Measurements from ENCODE around the gene LRIG1.

LRIG1 gene

DNA sequence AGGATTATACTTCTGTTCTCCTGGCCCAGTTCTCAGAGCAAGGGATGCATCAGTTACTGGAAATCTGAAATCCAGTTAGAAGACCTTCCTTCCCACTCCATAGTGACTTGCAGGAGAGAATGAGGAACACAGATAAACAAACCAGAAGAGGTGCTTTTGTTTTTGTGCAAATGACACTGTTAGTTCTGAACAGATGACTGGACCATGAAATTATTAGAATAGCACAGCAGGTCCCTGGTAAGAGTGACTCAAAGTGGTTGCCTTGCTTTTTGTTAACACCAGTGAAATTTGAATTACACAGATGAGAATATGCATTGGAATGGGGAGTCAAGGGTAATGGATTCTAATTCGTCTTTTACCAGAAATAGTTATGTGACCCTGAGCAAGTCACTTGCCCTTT is 30.4 kb upstream of the LRIG1 start:
- no peak overlapping the region for H3K9ac ChIP-seq (ENCODE audit: low read length)
- no peaks in the 10 kb centered on the region for H3K36me3 ChIP-seq (ENCODE audit: insufficient read depth, low read length)
- H3K4me3 ChIP-seq (ENCODE audit: low read depth in 1 of 2, low read length in 2 of 2), result no peak overlapping the region
- H3K27me3 ChIP-seq (ENCODE audit: control insufficient read depth in 1 of 2, insufficient read depth in 2 of 2, low read length in 2 of 2), result no peaks in the 10 kb centered on the region
- H3K4me1 ChIP-seq (ENCODE audit: insufficient read depth, low read length), result no peaks in the 10 kb centered on the region
- H3K9me3 ChIP-seq (ENCODE audit: low read length), result no peaks in the 10 kb centered on the region
- no peak overlapping the region for H3K27ac ChIP-seq (ENCODE audit: low read depth, low read length)

DNA sequence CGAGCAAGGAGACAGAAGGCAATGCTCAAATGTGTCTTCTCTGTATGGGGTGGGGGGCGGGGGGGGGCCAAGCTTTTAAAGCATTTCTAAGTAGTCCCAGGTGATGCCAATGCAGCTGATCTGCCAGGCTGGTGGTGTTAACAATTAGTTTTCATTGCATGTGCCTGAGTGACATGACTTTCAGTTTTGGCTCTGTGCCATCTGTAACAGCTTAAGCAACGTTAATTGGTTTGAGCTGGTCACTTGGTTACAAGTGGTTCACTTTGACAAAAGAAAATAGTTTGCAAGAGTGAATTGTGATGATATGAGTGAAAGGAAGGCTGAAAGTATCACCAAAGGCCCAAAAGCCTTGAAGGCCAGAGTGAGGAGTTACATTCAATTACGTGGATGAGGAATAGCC is 26.4 kb upstream of the LRIG1 start:
- Histone ChIP-seq H3K4me1 (ENCODE audit: insufficient read depth, low read length) (no peaks in the 10 kb centered on the region), H3K9me3 (ENCODE audit: low read length) (no peaks in the 10 kb centered on the region), H3K27me3 (ENCODE audit: control insufficient read depth in 1 of 2, insufficient read depth in 2 of 2, low read length in 2 of 2) (no peaks in the 10 kb centered on the region), H3K9ac (ENCODE audit: low read length) (no peak overlapping the region), H3K4me3 (ENCODE audit: low read depth in 1 of 2, low read length in 2 of 2) (no peak overlapping the region), H3K27ac (ENCODE audit: low read depth, low read length) (no peak overlapping the region), H3K36me3 (ENCODE audit: insufficient read depth, low read length) (no peaks in the 10 kb centered on the region)

DNA sequence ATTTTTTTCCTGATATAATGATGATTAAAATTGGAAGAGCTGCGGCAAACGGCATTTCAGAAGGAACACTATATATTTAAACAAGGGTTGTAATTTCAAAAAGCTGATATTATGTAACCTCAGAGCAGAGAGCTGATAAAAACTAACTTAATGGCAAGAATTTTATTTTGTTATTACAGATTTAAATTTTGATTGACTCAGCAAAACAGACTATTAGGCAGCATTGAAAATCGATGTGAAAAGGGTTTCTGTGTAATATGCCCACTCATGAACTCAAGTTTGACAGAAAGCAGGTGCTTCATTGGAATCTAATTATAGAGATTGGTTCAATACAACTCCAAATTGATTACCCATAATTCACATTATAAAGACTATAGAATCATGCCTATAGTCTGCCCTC is 24.9 kb upstream of the LRIG1 start:
- Histone ChIP-seq H3K27me3 (ENCODE audit: control insufficient read depth in 1 of 2, insufficient read depth in 2 of 2, low read length in 2 of 2) (no peaks in the 10 kb centered on the region), H3K4me3 (ENCODE audit: low read depth in 1 of 2, low read length in 2 of 2) (no peak overlapping the region), H3K4me1 (ENCODE audit: insufficient read depth, low read length) (no peaks in the 10 kb centered on the region), H3K9me3 (ENCODE audit: low read length) (no peaks in the 10 kb centered on the region), H3K9ac (ENCODE audit: low read length) (no peak overlapping the region), H3K27ac (ENCODE audit: low read depth, low read length) (no peak overlapping the region), H3K36me3 (ENCODE audit: insufficient read depth, low read length) (no peaks in the 10 kb centered on the region)

DNA sequence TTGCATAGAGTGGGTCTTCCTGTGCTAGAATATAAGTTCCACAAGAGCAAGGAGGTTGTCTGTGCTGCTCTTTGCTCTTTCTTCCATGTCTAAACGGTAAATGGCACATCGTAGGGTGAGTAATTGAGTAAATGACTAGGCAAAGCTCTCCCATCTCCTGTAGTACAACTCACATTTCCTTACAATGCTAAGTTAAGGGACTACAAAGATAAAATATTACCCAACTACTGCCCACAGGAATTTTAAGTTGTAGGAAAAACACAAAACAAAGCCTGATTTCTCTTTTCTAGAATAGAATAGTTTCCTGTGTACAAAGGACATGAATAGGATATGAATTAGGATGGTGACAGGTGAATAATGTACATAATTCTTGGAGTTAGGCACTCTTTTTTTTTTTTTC is 19.9 kb upstream of the LRIG1 start:
- no peaks in the 10 kb centered on the region for H3K4me1 ChIP-seq (ENCODE audit: insufficient read depth, low read length)

DNA sequence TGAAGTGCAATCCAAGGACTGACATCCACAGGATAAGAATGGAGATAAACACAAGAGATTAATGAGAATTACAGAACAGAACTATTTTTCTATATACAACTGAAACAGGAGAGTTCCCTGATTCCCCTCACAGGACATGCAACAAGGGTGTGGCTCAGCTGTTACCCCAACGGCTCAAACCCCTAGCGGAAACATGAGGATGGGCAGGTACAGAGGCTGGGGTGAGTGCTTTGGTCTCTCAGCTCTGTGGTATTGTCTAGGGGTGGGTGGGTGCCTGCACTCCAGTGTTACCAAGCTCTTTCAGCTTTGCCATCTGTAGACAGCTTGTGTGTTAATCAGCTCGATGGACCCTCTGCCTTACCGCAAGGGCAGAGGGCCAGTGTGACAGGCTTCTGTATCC is 17.8 kb upstream of the LRIG1 start:
- no peak overlapping the region for H3K4me3 ChIP-seq (ENCODE audit: low read depth in 1 of 2, low read length in 2 of 2)
- H3K27ac ChIP-seq (ENCODE audit: low read depth, low read length), result no peak overlapping the region
- H3K9ac ChIP-seq (ENCODE audit: low read length), result no peak overlapping the region
- H3K4me1 ChIP-seq (ENCODE audit: insufficient read depth, low read length), result no peaks in the 10 kb centered on the region
- H3K9me3 ChIP-seq (ENCODE audit: low read length), result no peaks in the 10 kb centered on the region
- no peaks in the 10 kb centered on the region for H3K36me3 ChIP-seq (ENCODE audit: insufficient read depth, low read length)
- no peaks in the 10 kb centered on the region for H3K27me3 ChIP-seq (ENCODE audit: control insufficient read depth in 1 of 2, insufficient read depth in 2 of 2, low read length in 2 of 2)

More for the DNA sequence above, 19.9 kb upstream of the LRIG1 start:
- H3K9ac ChIP-seq (ENCODE audit: low read length), result no peak overlapping the region
- no peaks in the 10 kb centered on the region for H3K36me3 ChIP-seq (ENCODE audit: insufficient read depth, low read length)
- H3K27ac ChIP-seq (ENCODE audit: low read depth, low read length), result no peak overlapping the region
- no peaks in the 10 kb centered on the region for H3K27me3 ChIP-seq (ENCODE audit: control insufficient read depth in 1 of 2, insufficient read depth in 2 of 2, low read length in 2 of 2)
- no peaks in the 10 kb centered on the region for H3K9me3 ChIP-seq (ENCODE audit: low read length)
- no peak overlapping the region for H3K4me3 ChIP-seq (ENCODE audit: low read depth in 1 of 2, low read length in 2 of 2)

DNA sequence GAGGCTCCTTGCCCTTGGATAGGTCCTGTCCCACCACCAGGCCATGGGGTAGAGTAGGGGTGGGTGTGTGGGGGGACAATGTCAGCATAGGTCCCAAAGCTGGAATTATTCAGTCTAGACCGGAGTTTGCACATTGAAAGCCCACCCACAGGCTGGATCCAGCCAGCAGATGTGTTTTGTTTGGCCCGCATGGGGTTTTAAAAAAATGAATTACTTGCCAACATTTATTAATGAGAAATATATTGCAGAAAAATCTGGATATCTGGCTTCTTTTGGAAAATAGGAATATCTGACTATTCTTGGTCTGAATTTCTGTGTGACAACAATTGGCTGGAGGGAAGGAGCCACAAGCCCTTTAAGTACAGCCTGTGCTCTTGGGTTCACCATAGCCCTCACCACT is 17.3 kb upstream of the LRIG1 start:
- Histone ChIP-seq H3K27ac (ENCODE audit: low read depth, low read length) (no peak overlapping the region), H3K4me1 (ENCODE audit: insufficient read depth, low read length) (no peaks in the 10 kb centered on the region), H3K36me3 (ENCODE audit: insufficient read depth, low read length) (no peaks in the 10 kb centered on the region), H3K9ac (ENCODE audit: low read length) (no peak overlapping the region), H3K27me3 (ENCODE audit: control insufficient read depth in 1 of 2, insufficient read depth in 2 of 2, low read length in 2 of 2) (no peaks in the 10 kb centered on the region), H3K4me3 (ENCODE audit: low read depth in 1 of 2, low read length in 2 of 2) (no peak overlapping the region), H3K9me3 (ENCODE audit: low read length) (no peaks in the 10 kb centered on the region)

DNA sequence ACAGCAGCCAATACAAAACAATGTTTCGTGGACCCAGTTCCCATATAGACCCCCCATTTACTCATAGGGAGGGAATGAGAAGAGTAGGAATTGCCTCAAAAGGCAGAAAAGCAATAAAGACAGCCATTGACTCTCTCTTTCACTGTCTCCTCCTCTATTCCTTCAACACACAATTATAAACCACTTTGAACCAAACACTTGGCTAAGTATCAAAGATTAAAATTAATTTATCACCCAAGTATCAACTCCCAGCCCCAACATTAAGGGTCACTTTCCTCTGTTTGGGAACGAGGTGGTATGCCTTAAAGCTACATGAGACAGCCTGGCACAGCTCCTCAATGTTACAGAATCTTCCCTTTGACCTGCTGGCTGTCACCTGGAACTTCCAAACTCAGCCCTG is 16.4 kb upstream of the LRIG1 start:
- H3K36me3 ChIP-seq (ENCODE audit: insufficient read depth, low read length), result no peaks in the 10 kb centered on the region
- H3K27me3 ChIP-seq (ENCODE audit: control insufficient read depth in 1 of 2, insufficient read depth in 2 of 2, low read length in 2 of 2), result no peaks in the 10 kb centered on the region
- H3K4me1 ChIP-seq (ENCODE audit: insufficient read depth, low read length), result no peaks in the 10 kb centered on the region
- no peak overlapping the region for H3K27ac ChIP-seq (ENCODE audit: low read depth, low read length)
- no peak overlapping the region for H3K9ac ChIP-seq (ENCODE audit: low read length)
- H3K9me3 ChIP-seq (ENCODE audit: low read length), result no peaks in the 10 kb centered on the region
- no peak overlapping the region for H3K4me3 ChIP-seq (ENCODE audit: low read depth in 1 of 2, low read length in 2 of 2)

DNA sequence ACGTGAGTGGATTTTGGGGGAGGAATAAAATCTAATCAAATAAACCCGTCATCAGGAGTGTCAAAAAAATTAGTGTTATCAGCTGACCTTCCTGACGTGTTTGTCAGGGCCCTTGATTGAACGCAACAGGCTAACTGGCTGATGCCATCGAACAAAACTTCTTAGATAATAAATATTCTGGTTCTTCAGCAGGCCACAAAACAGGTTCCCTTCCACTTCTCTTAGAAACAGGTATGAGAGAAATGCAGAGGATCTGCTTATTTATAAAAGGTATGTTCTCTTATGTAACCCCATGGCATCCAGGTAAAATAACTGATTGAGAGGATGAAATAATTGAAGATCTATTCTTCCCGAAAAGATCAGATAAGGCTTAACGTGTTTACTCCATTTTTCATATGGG is 7.6 kb upstream of the LRIG1 start:
- Histone ChIP-seq H3K4me3 (ENCODE audit: low read depth in 1 of 2, low read length in 2 of 2) (no peak overlapping the region), H3K9ac (ENCODE audit: low read length) (no peak overlapping the region), H3K4me1 (ENCODE audit: insufficient read depth, low read length) (peaks cover 21% of the 10 kb centered on the region), H3K9me3 (ENCODE audit: low read length) (no peaks in the 10 kb centered on the region), H3K27ac (ENCODE audit: low read depth, low read length) (no peak overlapping the region), H3K27me3 (ENCODE audit: control insufficient read depth in 1 of 2, insufficient read depth in 2 of 2, low read length in 2 of 2) (no peaks in the 10 kb centered on the region), H3K36me3 (ENCODE audit: insufficient read depth, low read length) (no peaks in the 10 kb centered on the region)

DNA sequence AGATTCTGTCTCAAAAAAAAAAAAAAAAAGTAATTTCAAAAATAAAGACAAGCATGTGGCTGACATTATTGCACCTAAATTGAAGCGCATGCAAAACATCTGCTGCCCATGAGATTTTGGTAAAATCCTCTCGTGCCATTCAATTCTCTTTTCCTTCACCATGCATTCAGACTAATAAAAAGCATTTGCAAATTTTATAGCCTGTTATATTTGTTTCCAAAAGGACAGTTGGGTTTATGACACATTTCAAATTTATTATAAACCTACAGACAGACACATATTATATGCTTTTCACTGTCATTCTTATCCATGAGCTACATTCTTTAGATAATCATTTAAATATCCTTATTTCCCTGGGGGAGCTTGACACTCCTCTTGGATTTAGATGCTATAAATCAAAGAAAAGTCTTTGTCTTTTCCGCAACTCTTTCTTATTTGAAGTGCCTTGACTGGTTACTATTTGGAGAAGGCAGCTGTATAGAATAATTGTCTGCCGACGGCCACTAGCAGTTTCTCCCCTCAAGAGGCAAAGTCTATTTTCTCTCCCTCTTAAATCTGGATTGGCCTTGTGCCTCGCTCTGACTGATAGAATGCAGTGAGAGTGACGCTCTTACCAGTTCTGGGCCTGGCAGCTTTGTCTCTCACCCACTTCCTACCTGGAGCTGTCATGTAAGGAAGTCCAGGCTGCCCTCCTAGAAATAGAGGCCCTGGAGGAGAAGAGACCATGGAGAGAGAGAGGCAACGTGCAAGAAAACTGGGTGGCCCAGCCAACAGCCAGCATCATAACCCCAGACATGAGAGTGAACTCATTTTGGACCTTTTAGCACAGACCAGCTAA is 6.8 kb upstream of the LRIG1 start:
- Histone ChIP-seq H3K4me3 (ENCODE audit: low read depth in 1 of 2, low read length in 2 of 2) (no peak overlapping the region), H3K27me3 (ENCODE audit: control insufficient read depth in 1 of 2, insufficient read depth in 2 of 2, low read length in 2 of 2) (no peaks in the 10 kb centered on the region), H3K4me1 (ENCODE audit: insufficient read depth, low read length) (peaks cover 24% of the 10 kb centered on the region), H3K9ac (ENCODE audit: low read length) (no peak overlapping the region), H3K9me3 (ENCODE audit: low read length) (no peaks in the 10 kb centered on the region), H3K36me3 (ENCODE audit: insufficient read depth, low read length) (no peaks in the 10 kb centered on the region), H3K27ac (ENCODE audit: low read depth, low read length) (no peak overlapping the region)

DNA sequence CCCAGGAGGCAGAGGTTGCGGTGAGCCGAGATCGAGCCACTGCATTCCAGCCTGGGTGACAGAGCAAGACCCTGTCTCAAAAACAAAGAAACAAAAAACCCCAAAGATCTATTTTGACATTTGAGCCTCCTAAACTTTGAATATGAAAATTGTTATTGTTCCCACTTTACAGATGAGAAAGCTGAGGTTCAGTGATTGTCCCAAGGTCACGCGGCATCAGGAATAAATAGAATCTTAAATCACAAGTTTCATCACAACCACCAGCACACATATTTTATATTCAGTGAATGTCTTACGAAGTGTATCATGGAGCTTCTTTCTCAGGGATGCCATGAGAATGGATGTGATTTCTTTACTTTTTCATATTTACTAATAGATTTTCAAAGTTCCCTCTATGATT is 5.3 kb upstream of the LRIG1 start:
- peaks cover 35% of the 10 kb centered on the region for H3K4me1 ChIP-seq (ENCODE audit: insufficient read depth, low read length)
- H3K4me3 ChIP-seq (ENCODE audit: low read depth in 1 of 2, low read length in 2 of 2), result no peak overlapping the region
- no peak overlapping the region for H3K27ac ChIP-seq (ENCODE audit: low read depth, low read length)
- H3K9ac ChIP-seq (ENCODE audit: low read length), result no peak overlapping the region
- no peaks in the 10 kb centered on the region for H3K36me3 ChIP-seq (ENCODE audit: insufficient read depth, low read length)
- no peaks in the 10 kb centered on the region for H3K27me3 ChIP-seq (ENCODE audit: control insufficient read depth in 1 of 2, insufficient read depth in 2 of 2, low read length in 2 of 2)
- H3K9me3 ChIP-seq (ENCODE audit: low read length), result no peaks in the 10 kb centered on the region

DNA sequence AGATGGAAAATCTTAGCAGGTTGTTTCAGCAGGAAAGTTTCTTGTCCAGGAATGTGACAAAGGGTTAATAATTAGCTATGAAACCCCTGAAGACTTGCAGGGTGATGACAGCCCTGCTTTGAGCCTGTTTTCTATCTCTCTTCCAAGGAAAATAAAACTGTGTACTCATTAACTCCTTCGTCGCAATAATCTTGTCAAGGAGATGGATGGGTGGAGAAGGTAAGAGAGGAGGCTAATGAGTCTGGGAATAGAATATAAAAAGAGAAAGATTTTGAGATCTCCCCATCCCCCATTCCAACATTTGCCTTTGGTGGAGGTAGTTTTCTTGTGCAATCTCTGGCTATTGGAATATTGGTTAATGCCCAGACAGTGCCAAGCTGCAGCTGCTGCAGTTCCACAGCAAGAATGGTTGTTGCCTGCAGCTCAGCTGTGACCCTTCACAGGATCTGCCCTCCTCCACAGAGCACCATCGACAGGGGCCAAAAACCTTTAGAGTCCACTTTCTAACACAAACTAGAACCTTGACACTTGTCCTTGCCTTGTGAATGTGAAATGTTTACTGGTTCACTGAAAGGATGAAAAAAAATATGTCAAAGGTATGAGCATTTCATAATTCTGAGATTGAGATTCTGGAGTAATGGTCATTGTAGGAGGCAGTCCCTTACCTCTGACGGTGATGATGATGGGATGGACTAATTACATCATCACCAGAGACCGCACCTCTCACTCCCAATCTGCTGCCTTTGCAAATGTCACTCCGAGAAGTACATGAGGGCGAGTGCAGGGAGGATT is 4.2 kb upstream of the LRIG1 start:
- no peak overlapping the region for H3K9ac ChIP-seq (ENCODE audit: low read length)
- no peaks in the 10 kb centered on the region for H3K9me3 ChIP-seq (ENCODE audit: low read length)
- H3K27me3 ChIP-seq (ENCODE audit: control insufficient read depth in 1 of 2, insufficient read depth in 2 of 2, low read length in 2 of 2), result no peaks in the 10 kb centered on the region
- H3K36me3 ChIP-seq (ENCODE audit: insufficient read depth, low read length), result no peaks in the 10 kb centered on the region
- H3K27ac ChIP-seq (ENCODE audit: low read depth, low read length), result no peak overlapping the region
- H3K4me1 ChIP-seq (ENCODE audit: insufficient read depth, low read length), result peaks cover 35% of the 10 kb centered on the region
- no peak overlapping the region for H3K4me3 ChIP-seq (ENCODE audit: low read depth in 1 of 2, low read length in 2 of 2)

All from muscle layer of colon (tissue), 2 donors.